Hepatocyte (in vitro differentiated cells): ENCODE measurements around the gene PNKP.

Source experiments
- CTCF ChIP-seq: fragments of 200-600 bp; sonication (generic); IDR thresholded peaks from 2 replicates; pipeline ENCODE4 v1.5.1; 2016; ENCODE audit warnings: antibody characterized with exemption, mild to moderate bottlenecking; ENCODE audit not compliant: poor library complexity
- EZH2 ChIP-seq: fragments of 200-600 bp; sonication (generic); IDR thresholded peaks from 2 replicates; pipeline ENCODE4 v1.6.1; 2016; ENCODE audit warnings: antibody characterized with exemption, mild to moderate bottlenecking, borderline replicate concordance
- EZH2phosphoT487 ChIP-seq: fragments of 200-600 bp; sonication (generic); IDR thresholded peaks from one replicate; pipeline ENCODE4 v1.6.1; 2018; ENCODE audit warnings: antibody characterized with exemption, mild to moderate bottlenecking, low read depth, moderate library complexity; ENCODE audit not compliant: unreplicated experiment, severe bottlenecking

- TF ChIP-seq CTCF (no peak), EZH2 (no peak), EZH2phosphoT487 (no peak)
These were observed 6.9 kb downstream of the PNKP start for GRCh38 chr19:49860336-49861102.
